HCT116 (cell line): ENCODE results near the gene MADD. TPM values are rescaled to one million over a fixed set of nuclear protein-coding genes. Genes with fewer than 3 reads are reported as not detected.

Source experiments
- ATAC-seq: fragments of 200-7000 bp; cut with Tn5 transposase; 2 replicates; pipeline ENCODE4 v1.9.1; 2020; ENCODE audit warnings: mild to moderate bottlenecking, moderate library complexity
- BruUV-seq: library from RNA; stranded (reverse); fragments of 400-500 nt; replicated peaks from 2 replicates; lab custom pipeline; 2021; lab: Mats Ljungman, UMichigan
- CTCF ChIA-PET: fragments of 300-600 bp; sonication (Branson Sonifier 250); formaldehyde crosslinking; loops from one replicate; lab custom pipeline; 2021; ENCODE audit warnings: antibody characterized with exemption; lab: Charles Lee
- POLR2A ChIA-PET: fragments of 300-600, 350-600 bp; sonication (Branson Sonifier 250); formaldehyde crosslinking; loops from one replicate; lab custom pipeline; 2021; ENCODE audit warnings: antibody characterized with exemption; lab: Charles Lee
- RAD21 ChIA-PET, 2 experiments: fragments of 300-600 bp; sonication (Branson Sonifier 250); formaldehyde crosslinking; loops; one replicate each; lab custom pipeline; 2023; ENCODE audit warnings: low total read pairs in 2 of 2; ENCODE audit not compliant: uncharacterized antibody in 2 of 2, unreplicated experiment in 2 of 2, low non-redundant PET in 1 of 2; lab: Charles Lee
- DNase-seq: peaks from one replicate; pipeline ENCODE4 v3.0.0-alpha.2; 2010; ENCODE audit warnings: low read depth, low spot score
- H2AFZ ChIP-seq: fragments of 200-600 bp; shearing (Covaris generic), sonication (generic); 2 replicates; pipeline ENCODE4 v1.6.1; 2017; ENCODE audit warnings: low read depth, mixed run types, mixed read lengths, antibody characterized with exemption, low read length; ENCODE audit not compliant: poor library complexity, severe bottlenecking
- H3K27ac ChIP-seq: 2 replicates; pipeline ENCODE4 v1.5.1; 2012; ENCODE audit warnings: low read depth, low read length
- H3K27me3 ChIP-seq: fragments of 200-600 bp; sonication (generic); 2 replicates; pipeline ENCODE4 v1.6.1; 2016; ENCODE audit warnings: mixed run types, low read length, mixed read lengths; ENCODE audit not compliant: insufficient read depth
- H3K36me3 ChIP-seq, 2 experiments: fragments of 200-500 bp in 1 of 2; fragments of 200-600 bp in 1 of 2; sonication (Bioruptor generic) in 1 of 2; sonication (generic) in 1 of 2; 2 replicates each; pipeline versions ENCODE4 v1.5.1 to v1.6.1; 2014 to 2016; ENCODE audit warnings: low read length in 2 of 2, inconsistent platforms in 1 of 2, mixed read lengths in 1 of 2, mixed run types in 1 of 2; ENCODE audit not compliant: insufficient read depth in 2 of 2, control insufficient read depth in 1 of 2
- H3K4me1 ChIP-seq, 2 experiments: fragments of 200-600 bp in 1 of 2; sonication (generic) in 1 of 2; 2 replicates each; pipeline versions ENCODE4 v1.5.1 to v1.6.1; 2012 to 2017; ENCODE audit warnings: low read length in 2 of 2, inconsistent platforms in 1 of 2, mild to moderate bottlenecking in 1 of 2, mixed read lengths in 1 of 2, mixed run types in 1 of 2, moderate library complexity in 1 of 2; ENCODE audit not compliant: insufficient read depth in 2 of 2, control insufficient read depth in 1 of 2
- H3K4me2 ChIP-seq: fragments of 200-600 bp; sonication (generic); 2 replicates; pipeline ENCODE4 v1.6.1; 2017; ENCODE audit warnings: mixed run types, low read length, mixed read lengths
- H3K4me3 ChIP-seq, 2 experiments: fragments of 200-600 bp in 1 of 2; sonication (generic) in 1 of 2; replicated peaks in 1 of 2; 2 replicates each; pipeline ENCODE4 v1.5.1; 2011 to 2016; ENCODE audit warnings: low read length in 2 of 2, control low read depth in 1 of 2, low read depth in 1 of 2, mild to moderate bottlenecking in 1 of 2, mixed read lengths in 1 of 2, mixed run types in 1 of 2
- H3K79me2 ChIP-seq: fragments of 200-600 bp; sonication (generic); 2 replicates; pipeline ENCODE4 v1.6.1; 2017; ENCODE audit warnings: mild to moderate bottlenecking, mixed run types, low read length, moderate library complexity, mixed read lengths; ENCODE audit not compliant: insufficient read depth
- H3K9ac ChIP-seq: fragments of 200-600 bp; sonication (generic); 2 replicates; pipeline ENCODE4 v1.6.1; 2016; ENCODE audit warnings: low read length, mixed read lengths
- H3K9me2 ChIP-seq: fragments of 200-600 bp; sonication (generic), shearing (Covaris generic); 2 replicates; pipeline ENCODE4 v1.6.1; 2017; ENCODE audit warnings: mixed run types, mild to moderate bottlenecking, moderate library complexity; ENCODE audit not compliant: insufficient read depth
- H3K9me3 ChIP-seq, 2 experiments: fragments of 200-500 bp in 1 of 2; fragments of 200-600 bp in 1 of 2; sonication (Bioruptor generic) in 1 of 2; sonication (generic) in 1 of 2; 2 replicates each; pipeline ENCODE4 v1.6.1; 2014 to 2017; ENCODE audit warnings: low read length in 2 of 2, mixed read lengths in 2 of 2, inconsistent platforms in 1 of 2, low read depth in 1 of 2, mild to moderate bottlenecking in 1 of 2, mixed run types in 1 of 2, moderate library complexity in 1 of 2; ENCODE audit not compliant: control insufficient read depth in 1 of 2, insufficient read depth in 1 of 2
- H4K20me1 ChIP-seq: fragments of 200-600 bp; sonication (generic), shearing (Covaris generic); 2 replicates; pipeline ENCODE4 v1.6.1; 2017; ENCODE audit warnings: mixed run types, mild to moderate bottlenecking, moderate library complexity; ENCODE audit not compliant: insufficient read depth
- CBX3 ChIP-seq: IDR thresholded peaks from 2 replicates; pipeline ENCODE4 v1.6.1; 2012; ENCODE audit warnings: low read depth
- CEBPB ChIP-seq: IDR thresholded peaks from 2 replicates; pipeline ENCODE4 v1.6.1; 2012; ENCODE audit warnings: low read depth
- EGR1 ChIP-seq: IDR thresholded peaks from 2 replicates; pipeline ENCODE4 v1.6.1; 2012; ENCODE audit warnings: low read depth
- EZH2 ChIP-seq: fragments of 200-600 bp; sonication (generic); IDR thresholded peaks from 2 replicates; pipeline ENCODE4 v1.6.1; 2017; ENCODE audit warnings: antibody characterized with exemption, mixed run types
- EZH2phosphoT487 ChIP-seq: fragments of 200-600 bp; IDR thresholded peaks from 2 replicates; pipeline ENCODE4 v1.6.1; 2018; ENCODE audit warnings: antibody characterized with exemption, borderline replicate concordance
- POLR2AphosphoS5 ChIP-seq: IDR thresholded peaks from 2 replicates; pipeline ENCODE4 v1.6.1; 2011; ENCODE audit warnings: mild to moderate bottlenecking, low read depth, low read length, moderate library complexity
- RAD21 ChIP-seq: IDR thresholded peaks from 2 replicates; pipeline ENCODE4 v1.6.1; 2012; ENCODE audit warnings: low read depth, mild to moderate bottlenecking
- SIN3A ChIP-seq: IDR thresholded peaks from 2 replicates; pipeline ENCODE4 v1.6.1; 2012; ENCODE audit warnings: low read depth
- ZNF274 ChIP-seq: fragments of 200-500 bp; sonication (Bioruptor generic); IDR thresholded peaks from 2 replicates; pipeline ENCODE4 v1.6.1; 2014; ENCODE audit warnings: mild to moderate bottlenecking, low read depth, low read length, inconsistent platforms
- intact Hi-C: fragments of 100-400 bp; cut with micrococcal nuclease; formaldehyde crosslinking; loops from 2 replicates; pipeline ENCODE4 v1.10.0; 2022
- total RNA-seq: library from RNA; stranded (reverse); gene quantifications from one replicate; pipeline ENCODE4 v1.2.1, GENCODE V29; 2021; ENCODE audit not compliant: unreplicated experiment
- TF ChIP-seq, protein P1 (sequence below): IDR thresholded peaks from 2 replicates; pipeline ENCODE4 v1.6.1; 2012
- TF ChIP-seq, protein P2 (sequence below): IDR thresholded peaks from 2 replicates; pipeline ENCODE4 v1.6.1; 2012

The MADD gene
- total RNA-seq, 1 experiment from 2014 or later, result 37.1 TPM

DNA sequence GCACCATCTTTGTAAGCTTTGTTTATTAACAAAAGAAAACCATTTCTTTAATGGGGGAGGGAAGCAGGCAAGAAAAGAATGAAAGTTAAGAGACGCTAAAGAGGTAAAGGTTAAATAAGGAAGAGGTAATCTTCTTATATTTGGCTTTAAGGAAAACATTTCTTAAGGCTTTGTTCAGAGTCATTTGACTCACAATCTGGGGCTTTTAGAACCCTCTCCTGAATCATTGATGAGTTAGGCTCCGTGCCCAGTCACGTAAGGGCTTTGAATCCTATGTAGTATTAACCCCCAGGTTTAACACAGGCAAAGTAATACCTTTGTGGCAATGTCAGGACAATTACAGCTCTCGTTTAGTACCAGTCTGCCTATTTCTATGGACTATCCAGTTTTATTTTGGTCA, 26.1 kb downstream of the MADD start:
- H3K4me1 ChIP-seq, result no peaks in the 10 kb centered on the region
- H3K4me2 ChIP-seq, result no peak overlapping the region
- ChIA-PET POLR2A (interaction anchor here (0.7 kb wide), 1 partner anchor 81 kb away, joined by 3 read pairs; the partner anchor contains the start of gene DDB2), CTCF (no interaction called here), RAD21 (no interaction called here)
- H3K36me3 ChIP-seq, result peaks cover 35 to 49% of the 10 kb centered on the region in 2 experiments
- no peaks in the 10 kb centered on the region for H3K79me2 ChIP-seq
- peaks cover 3% of the 10 kb centered on the region in 2 experiments; a peak in 1 of 4 replicates for H3K9me3 ChIP-seq
- no peak overlapping the region for H3K4me3 ChIP-seq
- H3K27ac ChIP-seq, result no peak overlapping the region
- H2AFZ ChIP-seq, result no peak overlapping the region
- no TSS peak for BruUV-seq
- intact Hi-C loops, result no loop called here
- no peak overlapping the region for H3K9ac ChIP-seq
- TF ChIP-seq, protein P1, sequence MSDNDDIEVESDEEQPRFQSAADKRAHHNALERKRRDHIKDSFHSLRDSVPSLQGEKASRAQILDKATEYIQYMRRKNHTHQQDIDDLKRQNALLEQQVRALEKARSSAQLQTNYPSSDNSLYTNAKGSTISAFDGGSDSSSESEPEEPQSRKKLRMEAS, result no peak
- TF ChIP-seq ZNF274 (no peak), CBX3 (no peak), POLR2AphosphoS5 (no peak), EZH2phosphoT487 (no peak), SIN3A (no peak), EZH2 (no peak), CEBPB (no peak), RAD21 (no peak)
- TF ChIP-seq, protein P2, sequence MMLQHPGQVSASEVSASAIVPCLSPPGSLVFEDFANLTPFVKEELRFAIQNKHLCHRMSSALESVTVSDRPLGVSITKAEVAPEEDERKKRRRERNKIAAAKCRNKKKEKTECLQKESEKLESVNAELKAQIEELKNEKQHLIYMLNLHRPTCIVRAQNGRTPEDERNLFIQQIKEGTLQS, result no peak
- H3K27me3 ChIP-seq, result no peaks in the 10 kb centered on the region
- H3K9me2 ChIP-seq, result no peaks in the 10 kb centered on the region
- DNase-seq (no peak), ATAC-seq (no peak)
- no peaks in the 10 kb centered on the region for H4K20me1 ChIP-seq

DNA sequence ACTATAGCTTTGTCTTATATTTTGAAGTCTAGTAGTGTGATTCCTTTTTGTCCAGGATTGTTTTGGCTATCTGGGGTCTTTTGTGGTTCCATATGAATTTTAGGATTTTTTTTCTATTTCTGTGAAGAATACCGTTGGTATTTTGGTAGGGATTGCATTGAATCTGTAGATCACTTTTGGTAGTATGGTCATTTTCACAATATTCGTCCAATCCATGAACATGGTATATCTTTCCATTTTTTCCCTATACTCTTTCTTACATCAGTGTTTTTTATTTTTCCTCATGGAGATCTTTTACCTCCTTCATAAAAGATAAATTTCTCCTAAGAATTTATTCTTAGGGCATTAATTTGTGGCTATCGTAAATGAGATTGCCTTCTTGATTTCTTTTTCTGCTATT, 29.1 kb downstream of the MADD start:
- Histone ChIP-seq H3K4me2 (no peak overlapping the region), H4K20me1 (no peaks in the 10 kb centered on the region), H3K79me2 (no peaks in the 10 kb centered on the region), H3K4me1 (no peaks in the 10 kb centered on the region), H3K9me3 (peaks cover 3% of the 10 kb centered on the region in 2 experiments; a peak in 1 of 4 replicates), H3K9ac (no peak overlapping the region), H3K9me2 (no peaks in the 10 kb centered on the region), H3K27ac (no peak overlapping the region), H3K4me3 (no peak overlapping the region), H3K27me3 (no peaks in the 10 kb centered on the region), H2AFZ (no peak overlapping the region), H3K36me3 (peaks cover 37 to 42% of the 10 kb centered on the region in 2 experiments)
- no TSS peak for BruUV-seq
- DNase-seq (no peak), ATAC-seq (no peak)
- ChIA-PET CTCF (no interaction called here), RAD21 (no interaction called here), POLR2A (no interaction called here)
- TF ChIP-seq, protein P1, result no peak
- TF ChIP-seq CBX3 (no peak), EZH2phosphoT487 (no peak), EGR1 (no peak)
- intact Hi-C loops, result no loop called here
